Measurements from ENCODE around the gene RNF213. TPM values are rescaled to one million over a fixed set of nuclear protein-coding genes. Genes with fewer than 3 reads are reported as not detected.

RNF213 gene
- total and polyA plus RNA-seq, 2 of the 8 experiments (the other 6 are each of a cell fraction or from before 2014, with no cell fraction given): 33.8 to 62.8 TPM

GRCh38 chr17:80418589-80418988, 157.9 kb downstream of the RNF213 start:
- H2BK15ac ChIP-seq (ENCODE audit: low read length): no peak overlapping the region
- TF ChIP-seq ASH2L (IDR thresholded peaks at IDR 0.05; ENCODE audit: low read length) (no peak), TEAD4 (IDR thresholded peaks at IDR 0.05; ENCODE audit: low read depth, low read length) (no peak), NRF1 (IDR thresholded peaks at IDR 0.05; ENCODE audit: low read depth, low read length) (no peak), MAX (IDR thresholded peaks at IDR 0.05) (no peak), EP300 (IDR thresholded peaks at IDR 0.05; ENCODE audit: borderline replicate concordance in 1 of 2, low read depth in 2 of 2, low read length in 2 of 2) (no peak), CEBPB (IDR thresholded peaks at IDR 0.05; ENCODE audit: low read depth, low read length) (no peak), POLR2A (IDR thresholded peaks at IDR 0.05; ENCODE audit: control extremely low read depth in 1 of 2, low read depth in 2 of 2, low read length in 2 of 2) (no peak)
- no peak for FAIRE-seq
- H3K9ac ChIP-seq (replicated peaks in 1 of 4; ENCODE audit: extremely low read depth in 1 of 4, low read depth in 3 of 4, low read length in 3 of 4): no peak overlapping the region
- peaks cover 0 to 3% (median under 1%) of the 10 kb centered on the region in 4 experiments; a peak in 4 of 7 replicates for H3K4me1 ChIP-seq (replicated peaks in 1 of 4; ENCODE audit: control insufficient read depth in 3 of 4, insufficient read depth in 4 of 4, low read length in 3 of 4)
- no peak overlapping the region for H2BK120ac ChIP-seq (replicated peaks; ENCODE audit: low read depth, low read length)
- H4K20me1 ChIP-seq (replicated peaks in 1 of 2; ENCODE audit: control insufficient read depth in 1 of 2, insufficient read depth in 2 of 2, low read length in 2 of 2): peaks cover 5 to 11% of the 10 kb centered on the region in 2 experiments
- H2BK12ac ChIP-seq (ENCODE audit: low read depth, low read length): no peak overlapping the region
- WGBS, 2 experiments (ENCODE audit: extremely low coverage in 1 of 2, insufficient coverage in 1 of 2, insufficient read length in 1 of 2, insufficient replicate concordance in 2 of 2, low coverage in 1 of 2, low lambda C conversion rate in 2 of 2, missing lambda C conversion rate in 1 of 2): 94% methylated on average over 10 of the region's 11 CpGs; no CpG with 5 or more reads in 1 of the 2 experiments
- H3K14ac ChIP-seq (ENCODE audit: insufficient read length): no peak overlapping the region
- ChIA-PET POLR2A (ENCODE audit: partially characterized antibody) (no interaction called here), CTCF (ENCODE audit: partially characterized antibody) (interaction anchor here (1.3 kb wide), 1 partner anchor 157 kb away, joined by 5 read pairs; no protein-coding TSS in a partner anchor)
- H3K4ac ChIP-seq (replicated peaks; ENCODE audit: insufficient read length, low read depth, low read length): no peak overlapping the region
- H2AFZ ChIP-seq (ENCODE audit: low read length): no peak overlapping the region
- H2BK20ac ChIP-seq (ENCODE audit: low read length): no peak overlapping the region
- DNase-seq (ENCODE audit: low read depth in 1 of 2, low spot score in 2 of 2): no peak
- no peaks in the 10 kb centered on the region; the same call in 1 of the 2 replicates for H3K79me1 ChIP-seq (ENCODE audit: low read depth, low read length)
- no peak overlapping the region for H3K4me3 ChIP-seq (ENCODE audit: extremely low read depth in 1 of 4, insufficient read depth in 2 of 4, low read depth in 3 of 4, low read length in 4 of 4)
- no peak overlapping the region for H4K8ac ChIP-seq (ENCODE audit: extremely low read depth, insufficient read depth, low read length)
- H3K27me3 ChIP-seq (replicated peaks in 1 of 4; ENCODE audit: control insufficient read depth in 3 of 4, extremely low read depth in 1 of 4, insufficient read depth in 3 of 4, low read length in 3 of 4): peaks cover 0 to 10% (median 7%) of the 10 kb centered on the region in 4 experiments; a peak in 6 of 7 replicates
- peaks cover 11% of the 10 kb centered on the region; the same call in 1 of the 2 replicates for H3K23me2 ChIP-seq (ENCODE audit: low read depth, low read length)
- no peak overlapping the region for H2BK5ac ChIP-seq (ENCODE audit: low read depth, low read length)
- H3K18ac ChIP-seq (ENCODE audit: extremely low read depth, low read length): no peak overlapping the region
- H3K79me2 ChIP-seq (ENCODE audit: control insufficient read depth in 1 of 2, insufficient read depth in 2 of 2, low read length in 2 of 2): no peaks in the 10 kb centered on the region
- no peak overlapping the region for H4K91ac ChIP-seq (replicated peaks; ENCODE audit: insufficient read length, low read length)
- no peak overlapping the region for H2AK5ac ChIP-seq (ENCODE audit: low read depth, low read length)
- no peak overlapping the region for H3K27ac ChIP-seq (ENCODE audit: low read depth, low read length)
- no peak overlapping the region for H3K4me2 ChIP-seq (ENCODE audit: insufficient read depth in 1 of 2, low read depth in 2 of 2, low read length in 2 of 2)
- no peak overlapping the region for H4K5ac ChIP-seq (ENCODE audit: insufficient read length, low read depth, low read length)
- H3K9me3 ChIP-seq (ENCODE audit: insufficient read depth in 2 of 2, low read depth in 1 of 2, low read length in 1 of 2): no peaks in the 10 kb centered on the region
- peaks cover 0 to 3% (median 0%) of the 10 kb centered on the region in 4 experiments; a peak in 1 of 8 replicates for H3K36me3 ChIP-seq (ENCODE audit: control insufficient read depth in 2 of 4, insufficient read depth in 4 of 4, low read length in 3 of 4)
- no peak overlapping the region for H3K23ac ChIP-seq (ENCODE audit: insufficient read length)
- no peak overlapping the region for H3K56ac ChIP-seq (replicated peaks; ENCODE audit: insufficient read length, low read depth, low read length)

All from H1 (cell line).